Measurements from ENCODE around the gene HHIPL1. TPM values are rescaled to one million over a fixed set of nuclear protein-coding genes. Genes with fewer than 3 reads are reported as not detected.
A peak's percentile ranks its signal among the peaks of the same experiment; 100 is the strongest.

The HHIPL1 gene
- total RNA-seq, 1 donor from 2014 or later = 0.32 TPM

DNA sequence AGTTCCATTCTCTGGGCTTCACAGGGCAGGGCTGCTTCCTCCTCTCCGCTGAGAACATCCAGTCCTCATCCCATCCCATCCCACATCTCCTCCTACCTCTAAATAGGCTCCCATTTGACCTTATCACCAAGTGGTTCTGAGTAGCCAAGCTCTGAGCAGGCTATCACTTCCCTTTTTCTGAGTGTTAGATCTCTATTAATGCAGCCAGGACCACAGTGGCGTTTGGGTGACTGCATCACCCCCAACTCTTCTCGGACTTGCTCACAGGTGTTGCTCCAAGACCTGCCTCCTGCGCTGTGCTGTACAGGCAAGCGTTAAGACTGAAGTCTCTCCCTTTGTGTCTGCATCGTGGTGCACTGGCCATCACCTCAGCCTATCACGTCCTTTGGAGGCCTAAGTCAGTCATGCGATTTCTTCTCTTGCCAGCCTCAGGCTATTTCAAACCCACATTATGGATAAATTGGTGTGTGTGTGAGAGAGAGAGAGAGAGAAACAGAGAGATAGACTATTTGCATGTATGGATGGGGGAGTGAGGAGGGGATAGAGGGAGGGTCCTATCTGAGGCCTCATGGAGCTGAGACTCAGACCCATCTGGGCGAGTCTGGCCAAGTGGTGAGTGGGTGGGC is 12.4 kb upstream of the HHIPL1 start:
- Histone ChIP-seq H3K9ac (no peak overlapping the region), H3F3A (ENCODE audit: low read depth) (peaks cover 3% of the 10 kb centered on the region), H3K4me3 (no peak overlapping the region), H3K4me1 (peaks cover 8% of the 10 kb centered on the region), H3K9me3 (ENCODE audit: low read depth) (no peaks in the 10 kb centered on the region), H3K4me2 (no peak overlapping the region), H2AFZ (replicated peaks) (no peak overlapping the region), H3K79me2 (ENCODE audit: low read depth) (no peaks in the 10 kb centered on the region), H3K27me3 (no peaks in the 10 kb centered on the region), H3K27ac (no peak overlapping the region), H4K20me1 (ENCODE audit: low read depth) (no peaks in the 10 kb centered on the region), H3K36me3 (no peaks in the 10 kb centered on the region)
- no peak for DNase-seq (ENCODE audit: low spot score)
- H3K9me3 Mint-ChIP-seq = no peaks in the 10 kb centered on the region
- TF ChIP-seq, protein P1, sequence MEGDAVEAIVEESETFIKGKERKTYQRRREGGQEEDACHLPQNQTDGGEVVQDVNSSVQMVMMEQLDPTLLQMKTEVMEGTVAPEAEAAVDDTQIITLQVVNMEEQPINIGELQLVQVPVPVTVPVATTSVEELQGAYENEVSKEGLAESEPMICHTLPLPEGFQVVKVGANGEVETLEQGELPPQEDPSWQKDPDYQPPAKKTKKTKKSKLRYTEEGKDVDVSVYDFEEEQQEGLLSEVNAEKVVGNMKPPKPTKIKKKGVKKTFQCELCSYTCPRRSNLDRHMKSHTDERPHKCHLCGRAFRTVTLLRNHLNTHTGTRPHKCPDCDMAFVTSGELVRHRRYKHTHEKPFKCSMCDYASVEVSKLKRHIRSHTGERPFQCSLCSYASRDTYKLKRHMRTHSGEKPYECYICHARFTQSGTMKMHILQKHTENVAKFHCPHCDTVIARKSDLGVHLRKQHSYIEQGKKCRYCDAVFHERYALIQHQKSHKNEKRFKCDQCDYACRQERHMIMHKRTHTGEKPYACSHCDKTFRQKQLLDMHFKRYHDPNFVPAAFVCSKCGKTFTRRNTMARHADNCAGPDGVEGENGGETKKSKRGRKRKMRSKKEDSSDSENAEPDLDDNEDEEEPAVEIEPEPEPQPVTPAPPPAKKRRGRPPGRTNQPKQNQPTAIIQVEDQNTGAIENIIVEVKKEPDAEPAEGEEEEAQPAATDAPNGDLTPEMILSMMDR (IDR thresholded peaks at IDR 0.05) = no peak
- TF ChIP-seq EZH2 (IDR thresholded peaks at IDR 0.05) = no peak
- no peak for TF ChIP-seq EZH2phosphoT487 (IDR thresholded peaks at IDR 0.05)
- no peaks in the 10 kb centered on the region for H3K36me3 Mint-ChIP-seq
- peaks cover 4% of the 10 kb centered on the region for H3K27me3 Mint-ChIP-seq (ENCODE audit: insufficient read depth, low read depth)
- H3K4me1 Mint-ChIP-seq = peaks cover 41% of the 10 kb centered on the region
- H3K27ac Mint-ChIP-seq = peak overlapping the region; percentile 30
- no peak overlapping the region for H3K4me3 Mint-ChIP-seq

DNA sequence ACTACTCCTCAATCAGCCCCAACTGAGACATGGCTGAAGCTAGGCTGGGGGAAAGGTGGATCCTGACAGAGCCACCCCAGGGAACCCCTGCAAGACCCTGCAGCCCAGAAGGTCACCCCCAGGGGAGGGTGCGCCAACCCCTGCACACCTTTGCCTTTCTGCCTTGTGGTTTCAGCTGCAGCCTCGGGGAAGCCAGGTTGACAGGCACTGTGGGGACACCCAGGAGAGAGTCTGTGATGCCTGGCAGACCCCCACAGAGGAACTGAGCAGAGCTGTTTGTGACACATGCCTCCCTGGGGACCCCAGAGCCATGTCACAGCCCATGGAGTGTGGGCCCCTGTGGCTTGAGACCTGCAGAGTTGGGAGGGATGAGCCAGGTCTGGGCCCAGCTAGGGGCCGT is 11.8 kb upstream of the HHIPL1 start:
- Histone ChIP-seq H2AFZ (replicated peaks) (no peak overlapping the region), H3K9me3 (ENCODE audit: low read depth) (no peaks in the 10 kb centered on the region), H3F3A (ENCODE audit: low read depth) (peaks cover 3% of the 10 kb centered on the region), H3K79me2 (ENCODE audit: low read depth) (no peaks in the 10 kb centered on the region), H3K4me1 (peaks cover 8% of the 10 kb centered on the region), H3K4me2 (no peak overlapping the region), H3K27ac (no peak overlapping the region), H3K36me3 (no peaks in the 10 kb centered on the region), H3K4me3 (no peak overlapping the region), H3K27me3 (no peaks in the 10 kb centered on the region), H3K9ac (no peak overlapping the region), H4K20me1 (ENCODE audit: low read depth) (no peaks in the 10 kb centered on the region)
- Mint-ChIP-seq H3K27me3 (ENCODE audit: insufficient read depth, low read depth) (peaks cover 4% of the 10 kb centered on the region), H3K36me3 (no peaks in the 10 kb centered on the region), H3K27ac (no peak overlapping the region), H3K4me3 (no peak overlapping the region), H3K9me3 (no peaks in the 10 kb centered on the region), H3K4me1 (peaks cover 37% of the 10 kb centered on the region)
- TF ChIP-seq EZH2 (IDR thresholded peaks at IDR 0.05) (no peak), EZH2phosphoT487 (IDR thresholded peaks at IDR 0.05) (no peak)
- TF ChIP-seq, protein P1 (IDR thresholded peaks at IDR 0.05) = no peak
- no peak for DNase-seq (ENCODE audit: low spot score)

DNA sequence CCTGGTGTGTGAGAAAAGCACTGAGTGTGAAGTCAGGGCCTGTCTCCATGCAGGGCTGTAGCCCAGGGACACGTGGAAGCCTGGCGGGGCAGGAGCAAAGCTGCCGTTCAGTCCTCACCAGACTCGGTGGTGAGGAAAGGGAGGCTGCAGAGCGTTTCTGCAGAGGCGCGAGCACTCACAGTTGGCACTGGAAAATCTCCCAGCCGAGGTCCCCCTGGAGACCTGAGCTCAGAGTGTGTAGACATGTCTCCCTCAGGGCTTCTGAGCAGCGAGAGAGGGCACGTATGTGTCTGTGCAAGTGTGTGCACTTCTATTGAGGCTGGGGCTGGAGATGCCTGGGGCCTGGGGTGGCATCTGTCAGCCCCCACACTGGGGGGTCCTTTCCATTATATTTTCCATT is 11.0 kb upstream of the HHIPL1 start:
- no peak overlapping the region for H3K4me3 Mint-ChIP-seq
- TF ChIP-seq, protein P1 (IDR thresholded peaks at IDR 0.05) = no peak
- TF ChIP-seq EZH2 (IDR thresholded peaks at IDR 0.05) (no peak), EZH2phosphoT487 (IDR thresholded peaks at IDR 0.05) (no peak)
- peaks cover 4% of the 10 kb centered on the region for H3K27me3 Mint-ChIP-seq (ENCODE audit: insufficient read depth, low read depth)
- H3K9ac ChIP-seq = no peak overlapping the region
- no peaks in the 10 kb centered on the region for H3K9me3 Mint-ChIP-seq
- H3K36me3 ChIP-seq = no peaks in the 10 kb centered on the region
- peak overlapping the region; percentile 88 for H3K27ac Mint-ChIP-seq
- no peaks in the 10 kb centered on the region for H3K79me2 ChIP-seq (ENCODE audit: low read depth)
- H3K4me1 ChIP-seq = peaks cover 8% of the 10 kb centered on the region
- H3K27me3 ChIP-seq = no peaks in the 10 kb centered on the region
- H2AFZ ChIP-seq (replicated peaks) = peak overlapping the region; percentile 63
- H3K27ac ChIP-seq = no peak overlapping the region
- no peaks in the 10 kb centered on the region for H3K36me3 Mint-ChIP-seq
- no peaks in the 10 kb centered on the region for H4K20me1 ChIP-seq (ENCODE audit: low read depth)
- no peak overlapping the region for H3K4me3 ChIP-seq
- DNase-seq (ENCODE audit: low spot score) = no peak
- H3K9me3 ChIP-seq (ENCODE audit: low read depth) = no peaks in the 10 kb centered on the region
- no peak overlapping the region for H3K4me2 ChIP-seq
- peaks cover 3% of the 10 kb centered on the region for H3F3A ChIP-seq (ENCODE audit: low read depth)
- peaks cover 36% of the 10 kb centered on the region for H3K4me1 Mint-ChIP-seq
